K562 (cell line): ENCODE data around the gene BCL2A1. TPM values are rescaled to one million over a fixed set of nuclear protein-coding genes. Genes with fewer than 3 reads are reported as not detected.
"Not testable (repeated sequence)": the region's sequence is repeated elsewhere in the genome, so short reads cannot be mapped to it uniquely, and the experiment has no call there.

Source experiments
- ATAC-seq: fragments of 200-7000 bp; cut with Tn5 transposase; 3 replicates; pipeline ENCODE4 v1.9.1; 2020; ENCODE audit warnings: moderate library complexity
- BruUV-seq: library from RNA; stranded (reverse); fragments of 400-500 nt; replicated peaks from 2 replicates; lab custom pipeline; 2021; lab: Mats Ljungman, UMichigan
- CTCF ChIA-PET: fragments of 300-600 bp; formaldehyde crosslinking; extraction: SDS; loops from one replicate; lab custom pipeline; 2021; ENCODE audit warnings: low intra/inter-chr PET ratio; lab: Yijun Ruan, JAX
- POLR2A ChIA-PET: fragments of 300-600, 350-650 bp; sonication (Branson Sonifier 250); formaldehyde crosslinking; extraction: SDS; loops from one replicate; lab custom pipeline; 2021; ENCODE audit warnings: antibody characterized with exemption, inconsistent platforms; lab: Yijun Ruan, JAX
- DNase-seq, 4 experiments: peaks; one replicate each; pipeline versions ENCODE4 v3.0.0 to v3.0.0-alpha.2; 2011 to 2018; ENCODE audit warnings: low spot score in 3 of 4, mixed read lengths in 3 of 4; ENCODE audit errors: extremely low read depth in 1 of 4
- FAIRE-seq: peaks from 2 replicates; lab custom pipeline; 2011; peaks lifted over from hg19 to GRCh38; lab: Jason Lieb, UNC
- H2AFZ ChIP-seq: 2 replicates; pipeline ENCODE4 v1.6.0; 2011; ENCODE audit warnings: low read depth, low read length, control low read depth, inconsistent platforms
- H3K27ac ChIP-seq: fragments of 200-600 bp; 3 replicates; pipeline ENCODE4 v1.8.0; 2011; ENCODE audit warnings: low read depth, mild to moderate bottlenecking, control low read depth, inconsistent platforms, low read length, moderate library complexity, mixed read lengths; ENCODE audit errors: extremely low read depth
- H3K27me3 ChIP-seq, 2 experiments: fragments of 300-600 bp in 1 of 2; 2 replicates in 1 of 2; 3 replicates in 1 of 2; pipeline versions ENCODE4 v1.6.0 to v1.8.0; 2011; ENCODE audit warnings: inconsistent platforms in 2 of 2, low read length in 2 of 2, mild to moderate bottlenecking in 1 of 2, mixed read lengths in 1 of 2, moderate library complexity in 1 of 2; ENCODE audit not compliant: control insufficient read depth in 2 of 2, insufficient read depth in 2 of 2
- H3K36me3 ChIP-seq: fragments of 300-600 bp; 3 replicates; pipeline ENCODE4 v1.8.0; 2011; ENCODE audit warnings: mild to moderate bottlenecking, low read length, inconsistent platforms; ENCODE audit not compliant: control insufficient read depth, insufficient read depth
- H3K4me1 ChIP-seq, 2 experiments: fragments of 200-600 bp in 1 of 2; replicated peaks in 1 of 2; 2 replicates in 1 of 2; 3 replicates in 1 of 2; pipeline versions ENCODE4 v1.5.1 to v1.8.0; 2011; ENCODE audit warnings: inconsistent platforms in 2 of 2, low read length in 2 of 2, mild to moderate bottlenecking in 1 of 2, mixed read lengths in 1 of 2, moderate library complexity in 1 of 2; ENCODE audit not compliant: control insufficient read depth in 2 of 2, insufficient read depth in 2 of 2
- H3K4me2 ChIP-seq: 2 replicates; pipeline ENCODE4 v1.6.1; 2011; ENCODE audit warnings: low read length, control low read depth, inconsistent platforms, mixed read lengths; ENCODE audit not compliant: insufficient read depth
- H3K4me3 ChIP-seq: fragments of 200-600 bp; sonication (generic), shearing (Covaris generic); 2 replicates; pipeline ENCODE4 v1.5.1; 2016; ENCODE audit warnings: control low read depth, inconsistent platforms
- H3K79me2 ChIP-seq: fragments of 200-600 bp; 3 replicates; pipeline ENCODE4 v1.8.0; 2011; ENCODE audit warnings: low read length, inconsistent platforms; ENCODE audit not compliant: control insufficient read depth, insufficient read depth
- H3K9ac ChIP-seq, 2 experiments: 2 replicates each; pipeline versions ENCODE4 v1.6.0 to v1.6.1; 2011; ENCODE audit warnings: low read depth in 2 of 2, low read length in 2 of 2, control low read depth in 1 of 2, inconsistent platforms in 1 of 2, mild to moderate bottlenecking in 1 of 2, mixed read lengths in 1 of 2; ENCODE audit not compliant: insufficient read depth in 1 of 2
- H3K9me1 ChIP-seq: one replicate; pipeline ENCODE4 v1.6.0; 2011; ENCODE audit warnings: inconsistent platforms, mild to moderate bottlenecking, low read length, moderate library complexity; ENCODE audit not compliant: control insufficient read depth, insufficient read depth
- H3K9me3 ChIP-seq: replicated peaks from 2 replicates; pipeline ENCODE4 v1.5.1; 2011; ENCODE audit warnings: low read depth, low read length, inconsistent platforms; ENCODE audit not compliant: control insufficient read depth, insufficient read depth
- H4K20me1 ChIP-seq: replicated peaks from 2 replicates; pipeline ENCODE4 v1.6.1; 2011; ENCODE audit warnings: low read length, inconsistent platforms, mixed read lengths; ENCODE audit not compliant: control insufficient read depth, insufficient read depth
- HSF4 ChIP-seq: fragments of 250-450 bp; sonication (Bioruptor Pico); IDR thresholded peaks from 2 replicates; pipeline ENCODE4 v2.1.2; 2022; ENCODE audit warnings: mild to moderate bottlenecking, moderate library complexity, borderline replicate concordance
- ZNF311 ChIP-seq: fragments of 250-450 bp; sonication (Bioruptor Pico); IDR thresholded peaks from 2 replicates; pipeline ENCODE4 v1.4.0; 2020; ENCODE audit warnings: mild to moderate bottlenecking, moderate library complexity
- WGBS: fragments of 100-300 bp; shearing (Covaris generic); methylation state at CpG from one replicate; pipeline ENCODE4 v1.1.6; 2016; ENCODE audit warnings: low coverage, mixed read lengths; ENCODE audit not compliant: insufficient coverage; ENCODE audit errors: missing lambda C conversion rate; 5-methylcytosine and 5-hydroxymethylcytosine counted together
- in situ Hi-C: fragments of 300-500 bp; cut with MboI; formaldehyde crosslinking; loops from 4 replicates; pipeline ENCODE4 v1.15.0; 2018; ENCODE audit warnings: inconsistent platforms, mixed read lengths
- intact Hi-C: fragments of 100-400 bp; cut with micrococcal nuclease; formaldehyde crosslinking; loops from 2 replicates; pipeline ENCODE4 v1.14.2; 2022
- polyA plus RNA-seq, 8 experiments: library from polyadenylated mRNA; depleted of rRNA in 4 of 8; stranded (reverse) in 5 of 8; unstranded in 3 of 8; fragments of >200 nt; fragmentation: Nextera tagmentation in 2 of 8; fragmentation: Illumina TruSeq in 1 of 8; extraction: Ambion mirVana in 2 of 8; extraction: Trizol in 1 of 8; gene quantifications; 2 replicates each; pipeline versions ENCODE4 v1.2.1 to v1.2.3, GENCODE V29; 2011 to 2014; ENCODE audit warnings: inconsistent platforms in 1 of 8, missing spikeins in 1 of 8
- total RNA-seq, 7 experiments: library from RNA; depleted of rRNA in 6 of 7; stranded (reverse); fragments of >200 nt in 6 of 7; fragmentation: Illumina TruSeq in 2 of 7; extraction: Trizol in 2 of 7; gene quantifications; 2 replicates each; pipeline versions ENCODE4 v1.2.1 to v1.2.3, GENCODE V29; 2011 to 2021; ENCODE audit warnings: low replicate concordance in 1 of 7

Gene BCL2A1
- total and polyA plus RNA-seq, 9 of the 15 experiments (the other 6 are each of a cell fraction or from before 2014, with no cell fraction given): 0.11 to 1.2 (median 0.25) TPM; not detected in 4

DNA sequence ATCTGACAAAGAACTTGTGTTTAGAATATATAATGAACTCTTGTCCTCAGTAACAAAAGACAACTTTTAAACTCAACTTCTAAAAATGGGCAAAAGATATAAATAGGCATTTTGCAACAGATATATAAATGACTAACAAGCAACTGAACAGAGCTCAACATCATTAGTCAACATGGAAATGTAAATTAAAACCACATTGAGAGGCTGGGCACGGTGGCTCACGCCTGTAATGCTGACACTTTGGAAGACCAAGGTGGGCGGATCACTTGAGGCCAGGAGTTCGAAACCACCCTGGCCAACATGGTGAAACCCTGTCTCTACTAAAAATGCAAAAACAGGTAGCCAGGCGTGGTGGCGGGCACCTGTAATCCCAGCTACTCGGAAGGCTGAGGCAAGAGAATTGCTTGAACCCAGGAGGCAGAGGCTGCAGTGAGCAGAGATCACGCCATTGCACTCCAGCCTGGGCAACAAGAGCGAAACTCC, 40.1 kb upstream of the BCL2A1 start:
- ATAC-seq, H3K27me3 ChIP-seq, DNase-seq, BruUV-seq, H3K36me3 ChIP-seq, intact Hi-C loops, H3K9me1 ChIP-seq, H3K9me3 ChIP-seq, H3K27ac ChIP-seq, CTCF ChIA-PET, H2AFZ ChIP-seq, H3K4me3 ChIP-seq, H3K9ac ChIP-seq, POLR2A ChIA-PET, H3K4me1 ChIP-seq, H3K4me2 ChIP-seq, H3K79me2 ChIP-seq, FAIRE-seq, H4K20me1 ChIP-seq, in situ Hi-C loops: not testable (repeated sequence)
- 54% methylated on average over 9 of the region's 9 CpGs for WGBS

DNA sequence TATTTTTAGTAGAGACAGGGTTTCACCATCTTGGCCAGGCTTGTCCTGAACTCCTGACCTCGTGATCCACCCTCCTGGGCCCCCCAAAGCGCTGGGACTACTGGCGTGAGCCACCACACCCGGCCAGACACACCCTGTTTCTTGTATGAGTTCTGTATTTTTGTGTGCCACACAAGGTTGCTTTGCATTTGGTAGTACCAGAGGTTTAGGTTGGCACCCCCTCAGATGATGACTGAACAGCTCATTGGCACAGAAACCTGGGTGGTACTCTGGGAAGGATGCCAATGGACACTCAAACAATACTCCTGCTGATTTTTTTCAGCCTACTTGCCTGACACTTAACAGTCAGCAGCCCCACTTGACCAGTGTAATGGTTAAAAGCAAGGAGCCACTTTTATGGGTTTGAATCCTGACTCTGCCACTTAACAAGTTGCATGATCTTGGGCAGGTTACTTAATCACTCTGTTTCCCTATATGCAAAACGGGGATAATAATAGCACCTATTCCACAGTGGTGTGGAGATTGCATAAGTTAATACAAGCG, 39.2 kb upstream of the BCL2A1 start:
- in situ Hi-C loops (no loop called here), intact Hi-C loops (no loop called here)
- BruUV-seq: no TSS peak
- no peaks in the 10 kb centered on the region for H3K27me3 ChIP-seq
- no peak for DNase-seq
- no peak for TF ChIP-seq HSF4 (CRISPR knock-in tag)
- TF ChIP-seq ZNF311 (CRISPR knock-in tag): no peak
- H4K20me1 ChIP-seq: no peaks in the 10 kb centered on the region
- ATAC-seq: no peak
- no peak overlapping the region for H3K9ac ChIP-seq
- no peaks in the 10 kb centered on the region for H3K36me3 ChIP-seq
- ChIA-PET CTCF (no interaction called here), POLR2A (no interaction called here)
- no peak overlapping the region for H3K27ac ChIP-seq
- H3K9me3 ChIP-seq: no peaks in the 10 kb centered on the region
- H3K4me1 ChIP-seq: no peaks in the 10 kb centered on the region
- H3K9me1 ChIP-seq: no peaks in the 10 kb centered on the region
- no peaks in the 10 kb centered on the region for H3K79me2 ChIP-seq
- WGBS: 11% methylated on average over 6 of the region's 6 CpGs
- no peak overlapping the region for H2AFZ ChIP-seq
- no peak overlapping the region for H3K4me2 ChIP-seq
- no peak for FAIRE-seq
- H3K4me3 ChIP-seq: no peak overlapping the region
